Panc1 (cell line): ENCODE results near the gene CATSPERD. TPM values are rescaled to one million over a fixed set of nuclear protein-coding genes. Genes with fewer than 3 reads are reported as not detected.

Experiments
- ATAC-seq: fragments of 200-7000 bp; cut with Tn5 transposase; 2 replicates; pipeline ENCODE4 v1.9.1; 2020; ENCODE audit warnings: mild to moderate bottlenecking, moderate library complexity
- BruUV-seq: library from RNA; stranded (reverse); fragments of 400-500 nt; replicated peaks from 2 replicates; lab custom pipeline; 2021; lab: Mats Ljungman, UMichigan
- CTCF ChIA-PET: fragments of 300-600 bp; sonication (Branson Sonifier 250); formaldehyde crosslinking; loops from one replicate; lab custom pipeline; 2022; ENCODE audit warnings: antibody characterized with exemption; lab: Charles Lee
- POLR2A ChIA-PET: fragments of 300-600 bp; sonication (Branson Sonifier 250); formaldehyde crosslinking; loops from one replicate; lab custom pipeline; 2022; ENCODE audit warnings: antibody characterized with exemption; lab: Charles Lee
- DNase-seq: peaks from one replicate; pipeline ENCODE4 v3.0.0-alpha.2; 2010; ENCODE audit warnings: low read depth, low spot score
- H3K27ac ChIP-seq: 2 replicates; pipeline ENCODE4 v1.5.1; 2011; ENCODE audit warnings: mild to moderate bottlenecking, low read length, inconsistent platforms
- H3K27me3 ChIP-seq: fragments of 200-500 bp; sonication (Bioruptor generic); 2 replicates; pipeline ENCODE4 v1.6.0; 2014; ENCODE audit warnings: low read length, inconsistent platforms; ENCODE audit not compliant: control insufficient read depth, insufficient read depth
- H3K36me3 ChIP-seq: fragments of 200-500 bp; sonication (Bioruptor generic); 2 replicates; pipeline ENCODE4 v1.5.1; 2014; ENCODE audit warnings: inconsistent platforms, mild to moderate bottlenecking, low read length, moderate library complexity; ENCODE audit not compliant: control insufficient read depth, insufficient read depth
- H3K4me1 ChIP-seq: 2 replicates; pipeline ENCODE4 v1.5.1; 2011; ENCODE audit warnings: inconsistent platforms, mild to moderate bottlenecking, low read length, moderate library complexity; ENCODE audit not compliant: control insufficient read depth, insufficient read depth
- H3K4me3 ChIP-seq, 2 experiments: 2 replicates each; pipeline ENCODE4 v1.5.1; 2011 to 2012; ENCODE audit warnings: low read depth in 2 of 2, low read length in 2 of 2, mild to moderate bottlenecking in 2 of 2, inconsistent platforms in 1 of 2, moderate library complexity in 1 of 2
- H3K9me3 ChIP-seq: fragments of 200-500 bp; sonication (Bioruptor generic); 2 replicates; pipeline ENCODE4 v1.5.1; 2014; ENCODE audit warnings: low read depth, mild to moderate bottlenecking, inconsistent platforms, low read length, moderate library complexity; ENCODE audit not compliant: control insufficient read depth, insufficient read depth
- CTCF ChIP-seq: fragments of 450-650 bp; IDR thresholded peaks from 2 replicates; pipeline ENCODE4 v1.5.1; 2017; ENCODE audit warnings: mild to moderate bottlenecking
- POLR2AphosphoS5 ChIP-seq: IDR thresholded peaks from 2 replicates; pipeline ENCODE4 v1.6.1; 2012; ENCODE audit warnings: mild to moderate bottlenecking, low read depth, low read length, moderate library complexity
- REST ChIP-seq, 2 experiments: IDR thresholded peaks; 2 replicates each; pipeline ENCODE4 v1.6.1; 2011 to 2012; ENCODE audit warnings: low read depth in 2 of 2, control low read depth in 1 of 2, low read length in 1 of 2, mild to moderate bottlenecking in 1 of 2, moderate library complexity in 1 of 2; ENCODE audit not compliant: insufficient read depth in 1 of 2
- SIN3A ChIP-seq: IDR thresholded peaks from 2 replicates; pipeline ENCODE4 v1.6.1; 2012; ENCODE audit warnings: low read depth, mild to moderate bottlenecking, low read length, moderate library complexity, borderline replicate concordance; ENCODE audit not compliant: insufficient read depth
- TCF7L2 ChIP-seq: IDR thresholded peaks from 2 replicates; pipeline ENCODE4 v1.6.1; 2011; ENCODE audit warnings: mild to moderate bottlenecking, low read depth, low read length, inconsistent platforms
- in situ Hi-C: cut with HindIII; loops from 2 replicates; pipeline ENCODE4 v1.10.0; 2016; ENCODE audit warnings: low sequenced_read_pairs, low pct_unique_long_range_greater_than_20kb
- intact Hi-C: fragments of 100-400 bp; cut with micrococcal nuclease; formaldehyde crosslinking; loops from one replicate; pipeline ENCODE4 v1.10.0; 2022; ENCODE audit not compliant: unreplicated experiment
- total RNA-seq: library from RNA; stranded (reverse); gene quantifications from one replicate; pipeline ENCODE4 v1.2.1, GENCODE V29; 2021; ENCODE audit not compliant: unreplicated experiment

Gene CATSPERD
- total RNA-seq, 1 experiment from 2014 or later, result 0.08 TPM

- ATAC-seq (no peak), DNase-seq (no peak)
- in situ Hi-C loops, result no loop called here
- H3K4me1 ChIP-seq, result peaks cover 4% of the 10 kb centered on the region
- no peaks in the 10 kb centered on the region for H3K27me3 ChIP-seq
- no peak overlapping the region for H3K27ac ChIP-seq
- POLR2A ChIA-PET, result no interaction called here
- H3K36me3 ChIP-seq, result no peaks in the 10 kb centered on the region
- CTCF ChIA-PET, result no interaction called here
- no peaks in the 10 kb centered on the region for H3K9me3 ChIP-seq
- intact Hi-C loops, result loop anchor here (10.0 kb wide), 2 partner anchors 95 to 105 kb away; partner anchors contain the start of gene RPL36
- BruUV-seq, result no TSS peak
- H3K4me3 ChIP-seq, result no peak overlapping the region
- TF ChIP-seq POLR2AphosphoS5 (no peak), REST (IDR thresholded peaks at IDR 0.05; ENCODE audit: insufficient read depth in 1 of 2, low read depth in 2 of 2, low read length in 1 of 2) (no peak), CTCF (no peak), TCF7L2 (no peak), SIN3A (no peak)
These were observed 79.1 kb downstream of the CATSPERD start for GRCh38 chr19:5799247-5800241.

- DNase-seq (no peak), ATAC-seq (no peak)
- H3K27ac ChIP-seq, result no peak overlapping the region
- CTCF ChIA-PET, result no interaction called here
- H3K36me3 ChIP-seq, result no peaks in the 10 kb centered on the region
- H3K27me3 ChIP-seq, result no peaks in the 10 kb centered on the region
- H3K9me3 ChIP-seq, result no peaks in the 10 kb centered on the region
- intact Hi-C loops, result loop anchor here (10.0 kb wide), 1 partner anchor 94 kb away; no protein-coding TSS in a partner anchor
- in situ Hi-C loops, result no loop called here
- TF ChIP-seq SIN3A, result no peak
- TF ChIP-seq REST (IDR thresholded peaks at IDR 0.05; ENCODE audit: insufficient read depth in 1 of 2, low read depth in 2 of 2, low read length in 1 of 2), result no peak
- TF ChIP-seq POLR2AphosphoS5, result no peak
- TF ChIP-seq TCF7L2, result no peak
- no peak for TF ChIP-seq CTCF
- POLR2A ChIA-PET, result no interaction called here
- BruUV-seq, result no TSS peak
- peaks cover 4% of the 10 kb centered on the region for H3K4me1 ChIP-seq
- H3K4me3 ChIP-seq, result no peak overlapping the region
These were observed 80.2 kb downstream of the CATSPERD start for GRCh38 chr19:5800361-5801270.
